GM23338 (cell line): ENCODE measurements around the gene IRF2. TPM values are rescaled to one million over a fixed set of nuclear protein-coding genes. Genes with fewer than 3 reads are reported as not detected.

Experiments
- ATAC-seq: fragments of 200-7000 bp; cut with Tn5 transposase; 3 replicates; pipeline ENCODE4 v1.9.1; 2020
- DNase-seq: peaks from one replicate; pipeline ENCODE4 v3.0.0-alpha.2; 2015; ENCODE audit warnings: low spot score
- H2AFZ ChIP-seq: fragments of 200-600 bp; sonication (generic); 2 replicates; pipeline ENCODE4 v1.8.0; 2016; ENCODE audit warnings: antibody characterized with exemption, mild to moderate bottlenecking, moderate library complexity
- H3F3A ChIP-seq: fragments of 200-600 bp; sonication (generic); replicated peaks from 2 replicates; pipeline ENCODE4 v1.8.0; 2017; ENCODE audit warnings: antibody characterized with exemption, mixed run types, low read depth
- H3K27ac ChIP-seq: fragments of 200-600 bp; sonication (generic); 2 replicates; pipeline ENCODE4 v1.6.1; 2016; ENCODE audit warnings: low read depth
- H3K27me3 ChIP-seq: fragments of 200-600 bp; sonication (generic); 2 replicates; pipeline ENCODE4 v1.8.0; 2016; ENCODE audit warnings: mild to moderate bottlenecking, mixed run types, moderate library complexity; ENCODE audit not compliant: insufficient read depth
- H3K36me3 ChIP-seq: fragments of 200-600 bp; sonication (generic); 2 replicates; pipeline ENCODE4 v1.8.0; 2016; ENCODE audit warnings: mild to moderate bottlenecking; ENCODE audit not compliant: insufficient read depth
- H3K4me1 ChIP-seq: fragments of 200-600 bp; sonication (generic); 2 replicates; pipeline ENCODE4 v1.8.0; 2016; ENCODE audit warnings: mild to moderate bottlenecking, moderate library complexity; ENCODE audit not compliant: insufficient read depth
- H3K4me2 ChIP-seq: fragments of 200-600 bp; sonication (generic); 2 replicates; pipeline ENCODE4 v1.7.1; 2017; ENCODE audit warnings: mixed run types
- H3K4me3 ChIP-seq: fragments of 200-600 bp; sonication (generic); 2 replicates; pipeline ENCODE4 v1.6.1; 2016; ENCODE audit warnings: mixed run types
- H3K79me2 ChIP-seq: fragments of 200-600 bp; sonication (generic); replicated peaks from 2 replicates; pipeline ENCODE4 v1.8.0; 2017; ENCODE audit warnings: mild to moderate bottlenecking; ENCODE audit not compliant: insufficient read depth
- H3K9me2 ChIP-seq: fragments of 200-600 bp; sonication (generic); 2 replicates; pipeline ENCODE4 v1.8.0; 2017; ENCODE audit not compliant: insufficient read depth
- H4K20me1 ChIP-seq: fragments of 200-600 bp; sonication (generic); replicated peaks from 2 replicates; pipeline ENCODE4 v1.8.0; 2017; ENCODE audit warnings: mild to moderate bottlenecking; ENCODE audit not compliant: insufficient read depth
- H3K27ac Mint-ChIP-seq: 2 replicates; pipeline ENCODE4 v1.8.0; 2020; ENCODE audit warnings: inconsistent platforms, mild to moderate bottlenecking, moderate library complexity, mixed read lengths
- H3K27me3 Mint-ChIP-seq: 3 replicates; pipeline ENCODE4 v1.8.0; 2022; ENCODE audit warnings: low read depth, mild to moderate bottlenecking, moderate library complexity, mixed read lengths, inconsistent platforms; ENCODE audit not compliant: insufficient read depth, poor library complexity
- H3K36me3 Mint-ChIP-seq: 3 replicates; pipeline ENCODE4 v1.8.0; 2021; ENCODE audit warnings: low read depth, mild to moderate bottlenecking, inconsistent platforms, moderate library complexity, mixed read lengths
- H3K4me1 Mint-ChIP-seq: 3 replicates; pipeline ENCODE4 v1.8.0; 2020; ENCODE audit warnings: mild to moderate bottlenecking, inconsistent platforms, mixed read lengths
- H3K4me3 Mint-ChIP-seq: 3 replicates; pipeline ENCODE4 v1.8.0; 2021; ENCODE audit warnings: moderate library complexity, mild to moderate bottlenecking, inconsistent platforms, mixed read lengths
- H3K9me3 Mint-ChIP-seq: 3 replicates; pipeline ENCODE4 v1.8.0; 2020; ENCODE audit warnings: moderate library complexity, mild to moderate bottlenecking, inconsistent platforms, mixed read lengths
- CTCF ChIP-seq, 2 experiments: fragments of 200-600 bp in 1 of 2; sonication (generic) in 1 of 2; conservative IDR thresholded peaks; 2 replicates each; pipeline versions ENCODE4 v1.5.1 to v1.6.1; 2016 to 2017; ENCODE audit warnings: antibody characterized with exemption in 2 of 2, low read depth in 2 of 2, mild to moderate bottlenecking in 2 of 2, moderate library complexity in 1 of 2
- ETS1 ChIP-seq: IDR thresholded peaks from 2 replicates; pipeline ENCODE4 v1.6.1; 2016; ENCODE audit warnings: antibody characterized with exemption
- EZH2 ChIP-seq: fragments of 200-600 bp; sonication (generic); IDR thresholded peaks from one replicate; pipeline ENCODE4 v1.8.0; 2017; ENCODE audit warnings: antibody characterized with exemption, mild to moderate bottlenecking, low read depth; ENCODE audit not compliant: unreplicated experiment
- EZH2phosphoT487 ChIP-seq: fragments of 200-600 bp; sonication (generic); IDR thresholded peaks from one replicate; pipeline ENCODE4 v1.8.1; 2018; ENCODE audit warnings: antibody characterized with exemption; ENCODE audit not compliant: unreplicated experiment
- JUNB ChIP-seq: IDR thresholded peaks from one replicate; pipeline ENCODE4 v1.6.1; 2016; ENCODE audit warnings: antibody characterized with exemption; ENCODE audit not compliant: unreplicated experiment
- NANOG ChIP-seq: IDR thresholded peaks from 2 replicates; pipeline ENCODE4 v1.6.1; 2016; ENCODE audit warnings: antibody characterized with exemption, borderline replicate concordance
- POLR2AphosphoS5 ChIP-seq: IDR thresholded peaks from 2 replicates; pipeline ENCODE4 v1.6.1; 2016; ENCODE audit warnings: antibody characterized with exemption, low read depth
- REST ChIP-seq: IDR thresholded peaks from one replicate; pipeline ENCODE4 v1.6.1; 2018; ENCODE audit warnings: antibody characterized with exemption; ENCODE audit not compliant: unreplicated experiment
- STAT1 ChIP-seq: IDR thresholded peaks from one replicate; pipeline ENCODE4 v1.6.1; 2016; ENCODE audit warnings: antibody characterized with exemption; ENCODE audit not compliant: unreplicated experiment
- ZNF114 ChIP-seq: fragments of 250-450 bp; sonication (Bioruptor Pico); IDR thresholded peaks from 2 replicates; pipeline ENCODE4 v1.5.0; 2020; ENCODE audit warnings: mild to moderate bottlenecking, moderate library complexity
- ZNF462 ChIP-seq: fragments of 250-450 bp; sonication (Bioruptor Pico); IDR thresholded peaks from 2 replicates; pipeline ENCODE4 v1.5.0; 2020; ENCODE audit warnings: mild to moderate bottlenecking, moderate library complexity
- polyA plus RNA-seq: library from polyadenylated mRNA; unstranded; fragments of >200 nt; fragmentation: Nextera tagmentation; extraction: Ambion mirVana; gene quantifications from 2 replicates; pipeline ENCODE4 v1.2.1, GENCODE V29; 2016
- total RNA-seq: library from RNA; depleted of rRNA; stranded (reverse); fragments of >200 nt; shearing (Covaris generic); gene quantifications from 2 replicates; pipeline ENCODE4 v1.2.3, GENCODE V29; 2014

The IRF2 gene
- total and polyA plus RNA-seq, 2 experiments from 2014 or later: 14.7 to 15.0 TPM

- TF ChIP-seq ETS1: no peak
- TF ChIP-seq CTCF (conservative IDR thresholded peaks at IDR 0.05; ENCODE audit: low read depth in 2 of 2): no peak
- no peak for TF ChIP-seq EZH2phosphoT487
- no peak for TF ChIP-seq ZNF114
- TF ChIP-seq NANOG: no peak
- no peak for TF ChIP-seq POLR2AphosphoS5
- no peak for TF ChIP-seq REST
- TF ChIP-seq EZH2: no peak
- TF ChIP-seq STAT1: no peak
Observed at GRCh38 chr4:184371390-184371787, 103.0 kb downstream of the IRF2 start (continued).

GRCh38 chr4:184370711-184371389 lies 103.5 kb downstream of the IRF2 start:
- H3K9me3 Mint-ChIP-seq: peaks cover 7% of the 10 kb centered on the region; the same call in 1 of the 3 replicates
- Histone ChIP-seq H3K9me2 (peaks cover 7% of the 10 kb centered on the region; the same call in 1 of the 2 replicates), H3K27ac (no peak overlapping the region), H2AFZ (peak overlapping the region; percentile 40; the same call in 1 of the 2 replicates), H3K4me3 (no peak overlapping the region), H3K4me2 (no peak overlapping the region), H3K79me2 (no peaks in the 10 kb centered on the region), H3F3A (no peaks in the 10 kb centered on the region), H4K20me1 (no peaks in the 10 kb centered on the region), H3K27me3 (no peaks in the 10 kb centered on the region), H3K36me3 (no peaks in the 10 kb centered on the region), H3K4me1 (no peaks in the 10 kb centered on the region)
- DNase-seq (no peak), ATAC-seq (no peak)
- no peaks in the 10 kb centered on the region for H3K36me3 Mint-ChIP-seq
- H3K4me1 Mint-ChIP-seq: peaks cover 5% of the 10 kb centered on the region; the same call in 2 of the 3 replicates
- H3K4me3 Mint-ChIP-seq: no peak overlapping the region
- no peak overlapping the region for H3K27ac Mint-ChIP-seq
- peaks cover 2% of the 10 kb centered on the region for H3K27me3 Mint-ChIP-seq
- TF ChIP-seq STAT1 (no peak), ETS1 (no peak), JUNB (no peak), ZNF462 (CRISPR knock-in tag) (no peak)
